Breast epithelium (tissue), 4 donors: ENCODE results near the gene PDIA3. TPM values are rescaled to one million over a fixed set of nuclear protein-coding genes. Genes with fewer than 3 reads are reported as not detected.

Experiments used
- DNase-seq, 2 donors: peaks; one replicate each; pipeline ENCODE4 v3.0.0-alpha.2; 2019; ENCODE audit warnings: low spot score in 2 of 2
- H3K27ac ChIP-seq, 2 donors: fragments of 200-600 bp; sonication (generic) in 1 of 2; one replicate each; pipeline ENCODE4 v1.5.1; 2016 to 2019; ENCODE audit warnings: mild to moderate bottlenecking in 1 of 2
- H3K27me3 ChIP-seq, 2 donors: fragments of 200-600 bp; sonication (generic) in 1 of 2; one replicate each; pipeline versions ENCODE4 v1.5.1 to v1.6.0; 2017 to 2019; ENCODE audit warnings: control low read depth in 1 of 2, mild to moderate bottlenecking in 1 of 2
- H3K36me3 ChIP-seq: fragments of 200-600 bp; one replicate; pipeline ENCODE4 v1.5.1; 2019
- H3K4me1 ChIP-seq, 2 donors: fragments of 200-600 bp; sonication (generic); one replicate each; pipeline ENCODE4 v1.5.1; 2016 to 2019; ENCODE audit warnings: control low read depth in 1 of 2
- H3K4me3 ChIP-seq, 3 donors: fragments of 200-600 bp; sonication (generic); 1 replicate in 2 of 3; 2 replicates in 1 of 3; pipeline ENCODE4 v1.5.1; 2016 to 2019; ENCODE audit warnings: mild to moderate bottlenecking in 3 of 3, moderate library complexity in 2 of 3
- H3K9me3 ChIP-seq, 2 donors: fragments of 200-600 bp; sonication (generic) in 1 of 2; one replicate each; pipeline ENCODE4 v1.5.1; 2016 to 2019; ENCODE audit warnings: control low read depth in 1 of 2
- POLR2A ChIP-seq: fragments of 450-650 bp; IDR thresholded peaks from one replicate; pipeline ENCODE4 v1.6.1; 2016; ENCODE audit warnings: antibody characterized with exemption, mild to moderate bottlenecking, moderate library complexity
- POLR2AphosphoS5 ChIP-seq, 3 donors: sonication (generic); formaldehyde crosslinking; IDR thresholded peaks; one replicate each; pipeline ENCODE4 v1.6.1; 2017; ENCODE audit warnings: antibody characterized with exemption in 3 of 3
- intact Hi-C: fragments of 100-400 bp; cut with DNase I; formaldehyde crosslinking; loops from one replicate; pipeline ENCODE4 v1.15.1; 2023; ENCODE audit warnings: low total_unique reads
- total RNA-seq, 3 donors: library from RNA; depleted of rRNA; stranded (reverse); fragments of >200 nt; gene quantifications; one replicate each; pipeline ENCODE4 v1.1.0, GENCODE V29; 2016
- TF ChIP-seq, protein P1 (sequence below), 3 donors: fragments of 450-650 bp; IDR thresholded peaks; one replicate each; pipeline ENCODE4 v1.5.1; 2016 to 2017; ENCODE audit warnings: antibody characterized with exemption in 3 of 3, mild to moderate bottlenecking in 3 of 3, moderate library complexity in 3 of 3

The PDIA3 gene
- total RNA-seq, 3 donors from 2014 or later, result 107 to 125 (median 109) TPM

- H3K4me1 ChIP-seq, result no peaks in the 10 kb centered on the region
- H3K4me3 ChIP-seq, result no peak overlapping the region
- H3K36me3 ChIP-seq, result peaks cover 5% of the 10 kb centered on the region
- DNase-seq, result no peak
- intact Hi-C loops, result no loop called here
- H3K27me3 ChIP-seq, result no peaks in the 10 kb centered on the region
- no peaks in the 10 kb centered on the region for H3K9me3 ChIP-seq
- H3K27ac ChIP-seq, result no peak overlapping the region
- TF ChIP-seq, protein P1, sequence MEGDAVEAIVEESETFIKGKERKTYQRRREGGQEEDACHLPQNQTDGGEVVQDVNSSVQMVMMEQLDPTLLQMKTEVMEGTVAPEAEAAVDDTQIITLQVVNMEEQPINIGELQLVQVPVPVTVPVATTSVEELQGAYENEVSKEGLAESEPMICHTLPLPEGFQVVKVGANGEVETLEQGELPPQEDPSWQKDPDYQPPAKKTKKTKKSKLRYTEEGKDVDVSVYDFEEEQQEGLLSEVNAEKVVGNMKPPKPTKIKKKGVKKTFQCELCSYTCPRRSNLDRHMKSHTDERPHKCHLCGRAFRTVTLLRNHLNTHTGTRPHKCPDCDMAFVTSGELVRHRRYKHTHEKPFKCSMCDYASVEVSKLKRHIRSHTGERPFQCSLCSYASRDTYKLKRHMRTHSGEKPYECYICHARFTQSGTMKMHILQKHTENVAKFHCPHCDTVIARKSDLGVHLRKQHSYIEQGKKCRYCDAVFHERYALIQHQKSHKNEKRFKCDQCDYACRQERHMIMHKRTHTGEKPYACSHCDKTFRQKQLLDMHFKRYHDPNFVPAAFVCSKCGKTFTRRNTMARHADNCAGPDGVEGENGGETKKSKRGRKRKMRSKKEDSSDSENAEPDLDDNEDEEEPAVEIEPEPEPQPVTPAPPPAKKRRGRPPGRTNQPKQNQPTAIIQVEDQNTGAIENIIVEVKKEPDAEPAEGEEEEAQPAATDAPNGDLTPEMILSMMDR (IDR thresholded peaks at IDR 0.05), result no peak
- TF ChIP-seq POLR2AphosphoS5 (IDR thresholded peaks at IDR 0.05) (no peak), POLR2A (no peak)
Observed at GRCh38 chr15:43762824-43763223, 16.6 kb downstream of the PDIA3 start.

DNA sequence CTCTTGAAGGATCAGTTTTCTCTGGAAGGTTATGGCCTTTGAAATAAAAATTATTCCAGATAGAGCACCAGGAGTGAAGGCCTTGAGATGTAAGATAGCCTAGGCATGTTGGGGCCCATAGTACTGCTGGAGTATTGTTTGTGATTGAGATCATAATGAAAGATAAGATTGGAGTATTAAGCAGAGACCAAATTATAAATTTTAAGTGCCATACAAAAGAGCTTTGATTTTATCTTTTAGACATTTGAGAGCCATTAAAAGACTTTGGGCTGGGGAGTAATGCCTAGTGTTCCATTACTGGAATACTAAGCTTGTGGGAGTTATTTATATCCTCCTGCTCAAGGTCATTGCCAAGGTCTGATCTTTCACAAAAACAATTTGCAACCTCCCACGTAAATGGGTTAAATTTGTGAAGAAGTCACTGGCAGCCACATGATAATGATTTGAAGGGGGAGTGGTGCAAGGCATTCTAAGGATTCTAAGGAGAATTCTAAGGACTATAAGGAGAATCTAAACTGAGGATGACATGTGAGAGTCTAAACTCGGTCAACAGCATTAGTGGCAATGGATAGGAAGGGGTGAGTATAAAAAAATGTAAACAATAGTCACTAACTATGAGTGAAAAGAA, 17.7 kb downstream of the PDIA3 start:
- no peak for DNase-seq
- Histone ChIP-seq H3K27ac (no peak overlapping the region), H3K4me1 (no peaks in the 10 kb centered on the region), H3K4me3 (no peak overlapping the region), H3K27me3 (no peaks in the 10 kb centered on the region), H3K9me3 (no peaks in the 10 kb centered on the region), H3K36me3 (peaks cover 5% of the 10 kb centered on the region)
- intact Hi-C loops, result no loop called here
- TF ChIP-seq, protein P1 (IDR thresholded peaks at IDR 0.05), result no peak
- no peak for TF ChIP-seq POLR2AphosphoS5 (IDR thresholded peaks at IDR 0.05)
- TF ChIP-seq POLR2A, result no peak

GRCh38 chr15:43769584-43770228, 23.5 kb downstream of the PDIA3 start:
- H3K9me3 ChIP-seq, result no peaks in the 10 kb centered on the region
- TF ChIP-seq POLR2AphosphoS5 (IDR thresholded peaks at IDR 0.05), result no peak
- TF ChIP-seq, protein P1 (IDR thresholded peaks at IDR 0.05), result peak; percentile 52 to 60 (median 53)
- H3K27ac ChIP-seq, result no peak overlapping the region
- H3K27me3 ChIP-seq, result no peaks in the 10 kb centered on the region
- no peaks in the 10 kb centered on the region for H3K4me1 ChIP-seq
- H3K4me3 ChIP-seq, result no peak overlapping the region
- no peaks in the 10 kb centered on the region for H3K36me3 ChIP-seq
- intact Hi-C loops, result no loop called here
- DNase-seq, result no peak

DNA sequence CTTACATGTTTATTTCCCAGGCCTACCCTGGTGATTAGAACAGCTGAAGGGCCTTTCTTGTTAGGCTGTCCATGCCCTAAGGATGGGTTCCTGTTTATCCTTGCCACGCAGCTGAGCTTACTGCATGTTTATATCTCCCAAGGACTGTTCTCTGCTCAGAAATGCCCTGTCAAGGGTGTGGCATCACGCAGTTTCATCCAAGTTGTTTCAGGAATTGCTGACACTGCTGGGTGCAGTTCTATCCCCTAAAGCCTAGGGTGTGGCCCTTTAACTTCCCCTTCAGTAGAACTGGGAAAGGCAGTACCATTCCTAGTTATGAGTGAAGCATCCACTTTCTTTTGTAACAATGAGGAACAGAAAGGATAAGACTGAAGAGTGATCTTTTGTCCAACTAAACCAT, 25.6 kb downstream of the PDIA3 start:
- Histone ChIP-seq H3K4me1 (no peaks in the 10 kb centered on the region), H3K9me3 (no peaks in the 10 kb centered on the region), H3K27me3 (no peaks in the 10 kb centered on the region), H3K27ac (no peak overlapping the region), H3K4me3 (no peak overlapping the region), H3K36me3 (no peaks in the 10 kb centered on the region)
- intact Hi-C loops, result no loop called here
- no peak for DNase-seq
- TF ChIP-seq POLR2AphosphoS5 (IDR thresholded peaks at IDR 0.05) (no peak), POLR2A (no peak)
- TF ChIP-seq, protein P1 (IDR thresholded peaks at IDR 0.05), result no peak

- H3K4me1 ChIP-seq, result no peaks in the 10 kb centered on the region
- intact Hi-C loops, result no loop called here
- no peak overlapping the region for H3K27ac ChIP-seq
- no peaks in the 10 kb centered on the region for H3K36me3 ChIP-seq
- no peak for DNase-seq
- no peaks in the 10 kb centered on the region for H3K9me3 ChIP-seq
- no peaks in the 10 kb centered on the region for H3K27me3 ChIP-seq
- TF ChIP-seq POLR2AphosphoS5 (IDR thresholded peaks at IDR 0.05), result no peak
- TF ChIP-seq POLR2A, result no peak
- TF ChIP-seq, protein P1 (IDR thresholded peaks at IDR 0.05), result no peak
- no peak overlapping the region for H3K4me3 ChIP-seq
Observed at GRCh38 chr15:43772624-43773023, 26.4 kb downstream of the PDIA3 start.
